MG63 (cell line): Measurements from ENCODE around the gene GABARAPL2. TPM values are rescaled to one million over a fixed set of nuclear protein-coding genes. Genes with fewer than 3 reads are reported as not detected.
A peak's percentile ranks its signal among the peaks of the same experiment; 100 is the strongest.
"Not testable (repeated sequence)": the region's sequence is repeated elsewhere in the genome, so short reads cannot be mapped to it uniquely, and the experiment has no call there.

Source experiments
- DNase-seq: peaks from one replicate; pipeline ENCODE4 v3.0.0-alpha.2; 2020
- H3K27me3 ChIP-seq: fragments of 250-450 bp; sonication (Bioruptor Pico); 2 replicates; pipeline ENCODE4 v1.5.1; 2020; ENCODE audit warnings: mild to moderate bottlenecking, moderate library complexity
- H3K36me3 ChIP-seq: fragments of 250-450 bp; sonication (Bioruptor Pico); 2 replicates; pipeline ENCODE4 v1.5.1; 2020; ENCODE audit warnings: mild to moderate bottlenecking, moderate library complexity
- H3K4me3 ChIP-seq: fragments of 250-450 bp; sonication (Bioruptor Pico); 2 replicates; pipeline ENCODE4 v1.5.1; 2020; ENCODE audit warnings: mild to moderate bottlenecking, moderate library complexity
- H3K9me3 ChIP-seq: fragments of 250-450 bp; sonication (Bioruptor Pico); 2 replicates; pipeline ENCODE4 v1.5.1; 2020; ENCODE audit warnings: mild to moderate bottlenecking, moderate library complexity
- total RNA-seq: library from RNA; depleted of rRNA; stranded (reverse); fragments of >200 nt; shearing (Covaris generic); gene quantifications from 2 replicates; pipeline ENCODE4 v1.2.3, GENCODE V29; 2014; ENCODE audit warnings: low replicate concordance

GABARAPL2 gene
- total RNA-seq, 1 experiment from 2014 or later: 17.3 TPM

- H3K9me3 ChIP-seq: no peaks in the 10 kb centered on the region
- no peak for DNase-seq
- no peaks in the 10 kb centered on the region for H3K27me3 ChIP-seq
- peaks cover 5% of the 10 kb centered on the region for H3K36me3 ChIP-seq
- H3K4me3 ChIP-seq: no peak overlapping the region
These were observed 9.8 kb downstream of the GABARAPL2 start for GRCh38 chr16:75575958-75576357.

- H3K4me3 ChIP-seq: no peak overlapping the region
- no peaks in the 10 kb centered on the region for H3K9me3 ChIP-seq
- H3K36me3 ChIP-seq: peaks cover 5% of the 10 kb centered on the region
- H3K27me3 ChIP-seq: no peaks in the 10 kb centered on the region
- no peak for DNase-seq
These were observed 10.2 kb downstream of the GABARAPL2 start for GRCh38 chr16:75576384-75576811.

DNA sequence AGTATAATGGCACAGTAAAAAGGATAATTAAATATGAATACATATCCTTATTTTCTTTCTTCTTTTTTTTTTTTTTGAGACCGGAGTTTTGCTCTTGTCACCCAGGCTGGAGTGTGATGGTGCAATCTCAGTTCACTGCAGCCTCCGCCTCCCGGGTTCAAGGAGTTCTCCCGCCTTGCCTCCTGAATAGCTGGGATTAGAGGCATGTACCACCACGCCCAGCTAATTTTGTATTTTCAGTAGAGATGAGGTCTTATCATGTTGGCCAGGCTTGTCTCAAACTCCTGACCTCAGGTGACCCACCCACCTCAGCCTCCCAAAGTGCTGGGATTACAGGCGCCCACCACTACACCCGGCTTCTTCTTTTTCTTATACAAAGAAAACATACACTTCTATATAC lies 12.0 kb downstream of the GABARAPL2 start:
- Histone ChIP-seq H3K9me3 (no peaks in the 10 kb centered on the region), H3K36me3 (peaks cover 2% of the 10 kb centered on the region), H3K27me3 (no peaks in the 10 kb centered on the region), H3K4me3 (no peak overlapping the region)
- no peak for DNase-seq

GRCh38 chr16:75578725-75579124 lies 12.5 kb downstream of the GABARAPL2 start:
- Histone ChIP-seq H3K27me3 (no peaks in the 10 kb centered on the region), H3K9me3 (no peaks in the 10 kb centered on the region), H3K4me3 (no peak overlapping the region), H3K36me3 (peaks cover 2% of the 10 kb centered on the region)
- no peak for DNase-seq

DNA sequence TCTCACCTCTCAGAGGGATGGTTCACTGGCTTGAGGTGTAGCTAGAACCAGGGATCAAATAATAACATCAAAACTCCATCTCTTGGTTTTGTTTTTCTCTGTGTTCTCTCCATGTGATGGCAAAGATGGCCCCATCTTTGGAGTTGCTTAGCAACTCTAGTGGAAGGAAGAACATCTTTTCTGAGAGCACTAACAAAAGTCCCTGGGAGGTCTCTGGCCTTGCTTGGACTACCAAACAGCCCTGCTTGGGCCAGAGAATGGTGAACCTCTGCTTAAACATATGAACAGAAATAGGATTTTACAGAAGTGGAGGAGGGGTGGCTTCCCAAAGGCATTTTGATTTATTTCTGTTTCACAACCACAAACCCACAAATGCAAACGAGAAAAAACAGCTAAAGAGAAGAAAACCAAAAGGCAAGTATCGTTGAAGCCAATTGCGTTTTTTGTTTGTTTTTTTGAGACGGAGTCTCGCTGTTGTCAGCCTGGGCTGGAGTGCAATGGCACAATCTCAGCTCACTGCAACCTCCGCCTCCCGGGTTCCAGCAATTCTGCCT lies 13.2 kb downstream of the GABARAPL2 start:
- Histone ChIP-seq H3K36me3 (peaks cover 2% of the 10 kb centered on the region; the same call in 1 of the 2 replicates), H3K4me3 (no peak overlapping the region), H3K27me3 (no peaks in the 10 kb centered on the region), H3K9me3 (no peaks in the 10 kb centered on the region)
- DNase-seq: no peak

DNA sequence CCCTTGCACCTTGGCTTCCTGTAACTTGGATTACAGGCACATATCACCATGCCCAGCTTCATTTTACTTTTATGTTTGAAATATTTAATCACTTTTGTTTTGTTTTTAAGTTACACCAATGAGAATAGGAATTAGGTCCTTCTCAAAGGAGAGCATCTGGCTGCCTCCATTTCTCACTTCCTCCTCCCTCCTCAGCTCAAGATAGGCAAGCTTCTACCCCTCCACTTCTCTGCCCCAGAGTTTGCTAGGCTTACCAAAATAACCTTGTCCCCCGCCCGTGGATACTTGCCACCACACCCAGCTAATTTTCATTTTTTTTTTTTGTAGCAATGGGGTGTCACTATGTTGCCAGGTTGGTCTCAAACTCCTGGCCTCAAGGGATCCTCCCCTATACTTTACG lies 17.9 kb downstream of the GABARAPL2 start:
- Histone ChIP-seq H3K27me3 (no peaks in the 10 kb centered on the region), H3K9me3 (no peaks in the 10 kb centered on the region), H3K36me3 (0 out of 2 replicates have a peak, but pooled peaks cover 2% of the 10 kb centered on the region), H3K4me3 (no peak overlapping the region)
- DNase-seq: no peak

GRCh38 chr16:75588716-75589115 lies 22.5 kb downstream of the GABARAPL2 start:
- no peaks in the 10 kb centered on the region for H3K9me3 ChIP-seq
- H3K4me3 ChIP-seq: no peak overlapping the region
- H3K36me3 ChIP-seq: no peaks in the 10 kb centered on the region; the same call in 1 of the 2 replicates
- H3K27me3 ChIP-seq: no peaks in the 10 kb centered on the region
- no peak for DNase-seq

GRCh38 chr16:75589306-75589705 lies 23.1 kb downstream of the GABARAPL2 start:
- no peak for DNase-seq
- Histone ChIP-seq H3K36me3 (no peaks in the 10 kb centered on the region; the same call in 1 of the 2 replicates), H3K27me3 (no peaks in the 10 kb centered on the region), H3K4me3 (no peak overlapping the region), H3K9me3 (no peaks in the 10 kb centered on the region)

DNA sequence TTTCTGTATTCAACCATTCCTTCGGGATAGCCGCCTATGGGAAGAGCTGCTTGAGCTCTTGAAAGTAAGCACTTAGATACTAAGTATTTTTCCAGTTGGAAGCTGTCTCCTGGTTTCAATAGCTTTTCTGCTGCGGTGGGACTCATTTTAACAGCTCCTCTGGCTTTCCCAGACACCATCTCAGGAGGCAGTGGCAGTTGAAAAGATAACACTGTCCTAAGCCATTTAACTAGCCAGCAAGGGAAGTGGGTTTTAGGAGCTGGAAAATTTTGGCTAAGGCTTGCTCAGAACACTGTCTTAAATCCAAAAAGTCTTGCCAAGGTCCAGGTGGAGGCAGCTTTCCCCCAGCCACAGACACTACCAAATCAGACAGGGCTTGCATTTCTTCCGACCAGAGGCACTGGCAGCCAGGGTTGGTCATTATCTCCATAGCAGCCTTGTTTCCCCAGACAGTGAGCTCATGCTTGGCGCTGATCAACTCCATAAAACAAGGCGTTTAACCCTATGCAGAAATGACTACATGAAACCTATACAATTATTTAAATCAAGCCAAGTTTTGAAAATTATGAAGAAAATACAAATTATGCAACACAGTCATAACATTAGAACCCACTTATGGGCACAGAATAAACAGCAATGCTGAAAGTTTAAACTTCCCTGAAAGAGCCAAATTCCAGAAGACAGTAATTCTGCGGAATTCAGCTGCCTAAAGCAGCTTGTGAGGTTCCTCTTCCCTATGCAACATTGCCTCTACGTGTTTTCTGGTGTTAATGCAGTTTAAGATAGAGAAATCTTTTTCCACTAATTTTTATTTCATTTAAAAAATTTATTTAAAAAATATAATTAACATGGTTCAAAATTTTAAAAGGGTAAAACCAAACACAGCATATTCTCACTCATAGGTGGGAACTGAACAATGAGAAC lies 25.0 kb downstream of the GABARAPL2 start:
- no peaks in the 10 kb centered on the region for H3K27me3 ChIP-seq
- no peaks in the 10 kb centered on the region; the same call in 1 of the 2 replicates for H3K36me3 ChIP-seq
- peak; percentile 90 for DNase-seq
- no peaks in the 10 kb centered on the region for H3K9me3 ChIP-seq
- H3K4me3 ChIP-seq: no peak overlapping the region

DNA sequence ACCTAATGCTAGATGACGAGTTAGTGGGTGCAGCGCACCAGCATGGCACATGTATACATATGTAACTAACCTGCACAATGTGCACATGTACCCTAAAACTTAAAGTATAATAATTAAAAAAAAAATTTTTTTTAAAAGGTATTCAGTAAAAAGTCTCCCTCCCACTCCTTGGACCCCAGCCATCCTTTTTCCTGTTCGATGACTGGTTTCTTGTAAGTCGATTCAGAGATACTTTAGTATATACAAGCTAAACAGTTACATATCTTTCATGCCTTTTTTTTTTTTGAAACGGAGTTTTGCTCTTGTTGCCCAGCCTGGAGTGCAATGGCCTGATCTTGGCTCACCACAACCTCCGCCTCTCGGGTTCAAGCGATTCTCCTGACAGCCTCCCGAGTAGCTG lies 25.7 kb downstream of the GABARAPL2 start:
- H3K36me3 ChIP-seq, H3K27me3 ChIP-seq, H3K9me3 ChIP-seq, H3K4me3 ChIP-seq: not testable (repeated sequence)
- peak; percentile 5 for DNase-seq

DNA sequence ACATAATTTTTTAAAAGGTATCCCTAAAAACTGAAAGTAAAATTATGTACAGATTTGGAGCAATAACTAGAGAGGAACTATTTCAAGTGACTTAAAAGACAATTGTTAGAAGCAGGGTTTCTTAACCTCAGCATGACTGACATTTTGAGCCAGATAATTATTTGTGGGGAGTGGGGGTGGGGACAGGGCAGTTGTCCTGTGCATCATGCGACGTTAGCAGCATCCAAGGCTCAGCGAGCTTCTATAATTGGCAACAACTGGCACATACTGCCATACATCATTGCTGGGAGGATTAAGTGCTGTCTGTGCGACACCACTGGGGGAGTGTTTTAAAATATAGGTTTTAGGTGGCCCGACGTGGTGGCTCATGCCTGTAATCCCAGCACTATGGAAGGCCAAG lies 27.1 kb downstream of the GABARAPL2 start:
- Histone ChIP-seq H3K4me3 (no peak overlapping the region), H3K36me3 (peaks cover 3% of the 10 kb centered on the region), H3K27me3 (no peaks in the 10 kb centered on the region), H3K9me3 (no peaks in the 10 kb centered on the region)
- DNase-seq: no peak

DNA sequence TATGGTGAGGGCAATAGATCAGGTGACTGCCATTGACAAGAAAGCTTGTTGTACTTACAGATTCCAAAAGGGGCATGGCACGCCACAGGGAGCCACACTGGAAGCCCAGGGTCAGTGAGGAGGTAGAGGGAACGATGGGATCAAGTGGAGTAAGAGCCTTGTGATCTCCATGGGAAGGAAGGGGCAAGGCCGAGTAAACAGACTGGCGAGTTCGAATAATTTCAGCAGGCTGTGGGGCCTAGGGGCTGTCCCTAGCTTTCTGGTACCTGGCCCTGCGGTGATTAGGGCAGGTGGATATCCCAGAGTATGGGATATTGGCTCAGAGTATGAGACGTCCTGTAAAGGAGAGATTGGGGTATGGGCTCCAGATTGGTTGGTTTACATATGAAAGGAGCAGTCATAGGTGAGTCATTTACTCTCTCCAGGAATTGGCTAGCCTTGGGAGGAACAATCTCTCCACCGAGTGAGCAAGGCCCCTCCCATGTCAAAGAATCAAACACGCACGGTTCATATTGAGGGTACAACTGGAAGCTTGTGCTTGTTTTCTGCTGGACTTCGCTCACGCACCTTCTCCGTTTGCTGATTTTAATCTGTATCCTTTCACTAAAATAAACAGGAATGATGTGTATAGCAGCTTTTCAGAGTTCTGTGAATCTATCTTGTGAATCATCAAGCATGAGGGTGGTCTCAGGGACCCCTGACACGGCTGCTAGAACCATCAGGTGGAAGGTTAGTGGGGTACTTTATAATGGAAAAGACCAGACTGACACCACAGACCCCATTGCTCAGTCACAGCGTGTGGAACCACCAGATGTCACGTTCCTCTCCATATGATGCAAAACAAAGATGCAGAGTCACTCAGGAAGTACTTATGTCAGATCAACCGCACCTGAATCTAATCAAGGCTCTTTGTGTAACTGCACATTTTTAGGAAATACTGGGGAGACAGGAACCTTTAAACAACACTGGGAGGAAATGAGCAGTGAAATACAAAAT lies 27.9 kb downstream of the GABARAPL2 start:
- no peaks in the 10 kb centered on the region for H3K9me3 ChIP-seq
- H3K36me3 ChIP-seq: peaks cover 3% of the 10 kb centered on the region
- no peak overlapping the region for H3K4me3 ChIP-seq
- DNase-seq: peak; percentile 4
- no peaks in the 10 kb centered on the region for H3K27me3 ChIP-seq

- no peak overlapping the region for H3K4me3 ChIP-seq
- no peak for DNase-seq
- no peaks in the 10 kb centered on the region for H3K27me3 ChIP-seq
- peaks cover 16% of the 10 kb centered on the region for H3K36me3 ChIP-seq
- no peaks in the 10 kb centered on the region for H3K9me3 ChIP-seq
These were observed 33.5 kb downstream of the GABARAPL2 start for GRCh38 chr16:75599452-75600277.

DNA sequence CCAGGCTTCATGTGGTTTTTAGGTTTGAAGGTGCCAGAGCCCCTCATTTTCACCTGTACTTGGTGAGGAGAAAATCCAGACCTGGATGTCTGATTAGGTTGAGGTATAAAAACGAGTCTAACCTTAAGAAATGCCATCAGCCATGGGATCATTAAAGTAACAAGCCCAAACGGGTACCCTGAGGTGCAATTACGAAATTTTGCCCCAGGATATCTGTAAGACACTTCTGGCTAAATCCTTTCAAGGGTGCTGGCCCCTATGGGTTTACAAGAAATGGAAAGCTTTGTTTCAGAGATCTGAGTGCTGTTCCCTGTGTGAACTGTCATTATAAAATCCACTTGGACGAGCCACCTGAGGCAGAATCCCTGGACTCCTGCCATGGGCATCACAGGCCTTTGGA lies 37.1 kb downstream of the GABARAPL2 start:
- H3K36me3 ChIP-seq: peaks cover 25% of the 10 kb centered on the region
- no peak overlapping the region for H3K4me3 ChIP-seq
- DNase-seq: no peak
- no peaks in the 10 kb centered on the region for H3K9me3 ChIP-seq
- no peaks in the 10 kb centered on the region for H3K27me3 ChIP-seq

- no peak overlapping the region for H3K4me3 ChIP-seq
- H3K36me3 ChIP-seq: peaks cover 27% of the 10 kb centered on the region
- H3K9me3 ChIP-seq: no peaks in the 10 kb centered on the region
- DNase-seq: no peak
- no peaks in the 10 kb centered on the region for H3K27me3 ChIP-seq
These were observed 40.3 kb downstream of the GABARAPL2 start for GRCh38 chr16:75606507-75606906.
